GM12878 (cell line): ENCODE data around the gene CCR5. TPM values are rescaled to one million over a fixed set of nuclear protein-coding genes. Genes with fewer than 3 reads are reported as not detected.
A peak's percentile ranks its signal among the peaks of the same experiment; 100 is the strongest.

Source experiments
- ATAC-seq: fragments of 200-7000 bp; cut with Tn5 transposase; 3 replicates; pipeline ENCODE4 v1.9.1; 2020; ENCODE audit warnings: mild to moderate bottlenecking, moderate library complexity
- BruUV-seq: library from RNA; stranded (reverse); fragments of 400-500 nt; replicated peaks from 2 replicates; lab custom pipeline; 2021; lab: Mats Ljungman, UMichigan
- CTCF ChIA-PET: fragments of 300-600 bp; sonication (Branson Sonifier 250); formaldehyde crosslinking; extraction: SDS; loops from one replicate; lab custom pipeline; 2021; ENCODE audit warnings: inconsistent platforms; lab: Yijun Ruan, JAX
- POLR2A ChIA-PET: fragments of 350-600 bp; formaldehyde crosslinking; extraction: SDS; loops from one replicate; lab custom pipeline; 2021; ENCODE audit warnings: inconsistent platforms; lab: Charles Lee
- RAD21 ChIA-PET: fragments of 300-600 bp; sonication (Branson Sonifier 250); formaldehyde crosslinking; loops from one replicate; lab custom pipeline; 2023; ENCODE audit warnings: antibody characterized with exemption; ENCODE audit not compliant: unreplicated experiment; lab: Charles Lee
- SMC1A ChIA-PET: fragments of 300-600 bp; sonication (Branson Sonifier 250); formaldehyde crosslinking; loops from one replicate; lab custom pipeline; 2023; ENCODE audit not compliant: unreplicated experiment, uncharacterized antibody; lab: Charles Lee
- DNase-seq: peaks from one replicate; pipeline ENCODE4 v3.0.0-alpha.2; 2011; ENCODE audit warnings: low read depth, low spot score
- FAIRE-seq: peaks from 3 replicates; lab custom pipeline; 2011; peaks lifted over from hg19 to GRCh38; lab: Jason Lieb, UNC
- H2AFZ ChIP-seq: 2 replicates; pipeline ENCODE4 v1.6.0; 2011; ENCODE audit warnings: low read depth, low read length, control low read depth; ENCODE audit not compliant: control insufficient read depth
- H3K27ac ChIP-seq: 2 replicates; pipeline ENCODE4 v1.5.1; 2011; ENCODE audit warnings: control low read depth; ENCODE audit not compliant: control insufficient read depth, insufficient read depth
- H3K27me3 ChIP-seq, 2 experiments: replicated peaks in 1 of 2; 2 replicates each; pipeline versions ENCODE4 v1.6.0 to v1.6.1; 2011; ENCODE audit warnings: low read length in 1 of 2; ENCODE audit not compliant: control insufficient read depth in 2 of 2, insufficient read depth in 2 of 2
- H3K36me3 ChIP-seq, 2 experiments: 2 replicates each; pipeline ENCODE4 v1.5.1; 2011; ENCODE audit warnings: low read length in 1 of 2; ENCODE audit not compliant: control insufficient read depth in 2 of 2, insufficient read depth in 2 of 2
- H3K4me1 ChIP-seq: 2 replicates; pipeline ENCODE4 v1.6.1; 2011; ENCODE audit warnings: mild to moderate bottlenecking, low read length, moderate library complexity, mixed read lengths; ENCODE audit not compliant: control insufficient read depth, insufficient read depth
- H3K4me2 ChIP-seq: 2 replicates; pipeline ENCODE4 v1.6.0; 2011; ENCODE audit warnings: control low read depth; ENCODE audit not compliant: control insufficient read depth, insufficient read depth
- H3K4me3 ChIP-seq: fragments of 200-600 bp; sonication (generic); 2 replicates; pipeline ENCODE4 v1.5.1; 2016
- H3K79me2 ChIP-seq: 2 replicates; pipeline ENCODE4 v1.6.0; 2011; ENCODE audit warnings: low read length; ENCODE audit not compliant: control insufficient read depth, insufficient read depth
- H3K9ac ChIP-seq: 2 replicates; pipeline ENCODE4 v1.8.0; 2011; ENCODE audit warnings: low read length, control low read depth, mixed read lengths; ENCODE audit not compliant: control insufficient read depth, insufficient read depth
- H3K9me3 ChIP-seq: replicated peaks from 3 replicates; pipeline ENCODE4 v1.5.1; 2011; ENCODE audit warnings: mild to moderate bottlenecking, low read length; ENCODE audit not compliant: control insufficient read depth, insufficient read depth
- H4K20me1 ChIP-seq: 2 replicates; pipeline ENCODE4 v1.6.0; 2011; ENCODE audit not compliant: control insufficient read depth, insufficient read depth
- CBFB ChIP-seq: IDR thresholded peaks from 2 replicates; pipeline ENCODE4 v1.6.1; 2016; ENCODE audit warnings: antibody characterized with exemption, low read depth
- ESRRA ChIP-seq: IDR thresholded peaks from 2 replicates; pipeline ENCODE4 v1.6.1; 2012; ENCODE audit warnings: mild to moderate bottlenecking, low read length, improper control_type of control experiment
- HCFC1 ChIP-seq: fragments of 150-350 bp; IDR thresholded peaks from 2 replicates; pipeline ENCODE4 v1.6.1; 2014; ENCODE audit warnings: low read length
- HDAC6 ChIP-seq: fragments of 200-600 bp; sonication (generic); IDR thresholded peaks from one replicate; pipeline ENCODE4 v1.8.0; 2017; ENCODE audit warnings: antibody characterized with exemption; ENCODE audit not compliant: unreplicated experiment
- HDGF ChIP-seq: fragments of 450-650 bp; IDR thresholded peaks from 2 replicates; pipeline ENCODE4 v1.6.1; 2016; ENCODE audit warnings: antibody characterized with exemption
- KDM1A ChIP-seq: fragments of 200-600 bp; sonication (generic); IDR thresholded peaks from 2 replicates; pipeline ENCODE4 v1.6.1; 2016; ENCODE audit warnings: borderline replicate concordance
- PML ChIP-seq: IDR thresholded peaks from 2 replicates; pipeline ENCODE4 v1.6.1; 2012; ENCODE audit warnings: low read length, inconsistent platforms
- POLR2AphosphoS5 ChIP-seq: IDR thresholded peaks from 2 replicates; pipeline ENCODE4 v1.6.1; 2011; ENCODE audit warnings: mild to moderate bottlenecking, low read length, inconsistent platforms
- RAD21 ChIP-seq: IDR thresholded peaks from 2 replicates; pipeline ENCODE4 v1.6.1; 2011; ENCODE audit warnings: mild to moderate bottlenecking, low read depth, low read length, moderate library complexity; ENCODE audit not compliant: insufficient read depth
- SMAD5 ChIP-seq: IDR thresholded peaks from 2 replicates; pipeline ENCODE4 v1.6.1; 2016; ENCODE audit warnings: antibody characterized with exemption, low read depth
- STAT1 ChIP-seq: fragments of 450-650 bp; conservative IDR thresholded peaks from 2 replicates; pipeline ENCODE4 v1.6.1; 2014; ENCODE audit warnings: antibody characterized with exemption, mild to moderate bottlenecking
- STAT3 ChIP-seq: IDR thresholded peaks from 2 replicates; pipeline ENCODE4 v1.6.1; 2011; ENCODE audit warnings: low read depth, low read length, improper control_type of control experiment
- SUZ12 ChIP-seq: fragments of 200-600 bp; sonication (generic); IDR thresholded peaks from one replicate; pipeline ENCODE4 v1.6.1; 2018; ENCODE audit warnings: antibody characterized with exemption, mild to moderate bottlenecking; ENCODE audit not compliant: unreplicated experiment
- TCF12 ChIP-seq: IDR thresholded peaks from 2 replicates; pipeline ENCODE4 v1.6.1; 2011; ENCODE audit warnings: low read depth, mild to moderate bottlenecking, low read length
- TCF3 ChIP-seq: IDR thresholded peaks from 2 replicates; pipeline ENCODE4 v1.6.1; 2012; ENCODE audit warnings: low read depth, mild to moderate bottlenecking, low read length, borderline replicate concordance; ENCODE audit not compliant: insufficient read depth
- ZNF384 ChIP-seq: IDR thresholded peaks from 2 replicates; pipeline ENCODE4 v1.6.1; 2012; ENCODE audit warnings: low read depth, mild to moderate bottlenecking, low read length, improper control_type of control experiment, borderline replicate concordance
- ZNF622 ChIP-seq: fragments of 450-650 bp; IDR thresholded peaks from 2 replicates; pipeline ENCODE4 v1.6.1; 2017; ENCODE audit warnings: mild to moderate bottlenecking, inconsistent platforms
- WGBS: methylation state at CpG from one replicate; pipeline ENCODE4 v1.1.6; 2016; ENCODE audit warnings: low lambda C conversion rate; ENCODE audit not compliant: insufficient replicate concordance, insufficient coverage; ENCODE audit errors: missing lambda C conversion rate; 5-methylcytosine and 5-hydroxymethylcytosine counted together
- in situ Hi-C: fragments of 300-500 bp; cut with MboI; formaldehyde crosslinking; loops from 9 replicates; pipeline ENCODE4 v1.14.3; 2018; ENCODE audit warnings: mixed read lengths
- intact Hi-C: fragments of 100-400 bp; cut with micrococcal nuclease; formaldehyde crosslinking; loops from one replicate; pipeline ENCODE4 v1.14.2; 2022; ENCODE audit not compliant: unreplicated experiment
- polyA plus RNA-seq, 11 experiments: library from polyadenylated mRNA; depleted of rRNA in 4 of 11; unstranded in 6 of 11; stranded (reverse) in 5 of 11; fragments of >200 nt; fragmentation: Nextera tagmentation in 4 of 11; fragmentation: Illumina TruSeq in 1 of 11; extraction: Ambion mirVana in 4 of 11; extraction: Trizol in 1 of 11; gene quantifications; 1 replicate in 1 of 11; 2 replicates in 10 of 11; pipeline versions ENCODE4 v1.2.1 to v1.2.3, GENCODE V29; 2011 to 2016; ENCODE audit warnings: inconsistent platforms in 2 of 11, missing spikeins in 2 of 11, low read depth in 1 of 11
- total RNA-seq, 4 experiments: library from RNA; depleted of rRNA in 3 of 4; stranded (reverse); fragments of >200 nt in 3 of 4; fragmentation: Illumina TruSeq in 1 of 4; extraction: Trizol in 1 of 4; gene quantifications; 2 replicates each; pipeline versions ENCODE4 v1.2.1 to v1.2.3, GENCODE V29; 2013 to 2021
- TF ChIP-seq, protein P1 (sequence below), 3 experiments: IDR thresholded peaks in 2 of 3; conservative IDR thresholded peaks in 1 of 3; 2 replicates each; pipeline ENCODE4 v1.5.1; 2011; ENCODE audit warnings: low read depth in 3 of 3, low read length in 3 of 3, mild to moderate bottlenecking in 3 of 3, control low read depth in 2 of 3, moderate library complexity in 2 of 3, inconsistent platforms in 1 of 3, mixed read lengths in 1 of 3; ENCODE audit not compliant: control insufficient read depth in 2 of 3, insufficient read depth in 1 of 3; ENCODE audit errors: extremely low read depth in 1 of 3
- TF ChIP-seq, protein P2 (sequence below): IDR thresholded peaks from 2 replicates; pipeline ENCODE4 v1.6.1; 2012; ENCODE audit warnings: improper control_type of control experiment, low read depth, low read length; ENCODE audit not compliant: insufficient replicate concordance

Gene CCR5
- total and polyA plus RNA-seq, 10 of the 15 experiments (the other 5 are each of a cell fraction or from before 2014, with no cell fraction given) = 0.17 to 1.6 (median 0.82) TPM; not detected in 1

DNA sequence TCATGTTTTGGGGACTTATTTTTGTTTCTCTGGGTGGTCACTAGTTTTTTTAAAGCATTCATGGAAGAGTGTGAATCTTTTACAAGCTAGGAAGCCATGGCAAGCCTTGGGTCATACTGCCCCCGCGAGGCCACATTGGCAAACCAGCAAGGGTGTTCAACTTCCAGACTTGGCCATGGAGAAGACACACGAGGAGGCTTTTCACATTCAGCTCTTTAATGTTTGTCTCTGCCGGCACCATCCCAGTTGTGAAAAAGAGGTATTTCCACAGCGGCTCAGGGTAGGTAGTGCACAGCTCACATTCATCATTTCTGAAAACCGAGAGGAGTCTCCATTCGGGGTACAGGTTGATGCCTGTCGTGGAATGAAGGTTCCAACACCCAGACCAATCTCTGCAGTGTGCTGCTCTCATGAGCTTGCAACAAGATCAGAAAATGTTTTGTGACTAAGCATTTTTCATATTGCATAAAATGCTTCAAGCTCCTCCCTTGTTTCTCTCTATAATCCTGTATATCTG, 7.7 kb downstream of the CCR5 start:
- peak; percentile 90 for ATAC-seq
- no peak for DNase-seq
- H3K27me3 ChIP-seq = peaks cover 0 to 3% of the 10 kb centered on the region in 2 experiments; a peak in 2 of 4 replicates
- H3K36me3 ChIP-seq = no peaks in the 10 kb centered on the region
- intact Hi-C loops (loop anchor here (1.0 to 10.0 kb wide), 2 partner anchors 176 to 439 kb away; no protein-coding TSS in a partner anchor), in situ Hi-C loops (loop anchor here (10.0 kb wide), 1 partner anchor 614 kb away; no protein-coding TSS in a partner anchor)
- H3K9ac ChIP-seq = no peak overlapping the region
- no peak for FAIRE-seq
- H3K4me3 ChIP-seq = no peak overlapping the region
- no peak overlapping the region for H3K27ac ChIP-seq
- WGBS = 17% methylated on average over 8 of the region's 8 CpGs
- H3K79me2 ChIP-seq = no peaks in the 10 kb centered on the region
- ChIA-PET RAD21 (interaction anchor here (0.7 to 13.5 kb wide), 26 partner anchors 10 to 449 kb away, joined by 3 to 421 read pairs (median 4); partner anchors contain the start of gene CCR1), SMC1A (interaction anchor here (0.6 to 15.8 kb wide), 32 partner anchors 9 to 617 kb away, joined by 3 to 581 read pairs (median 4); partner anchors contain the start of genes CCR1, CCR5, CCR5AS and CCRL2), CTCF (interaction anchor here (0.6 to 21.1 kb wide), 44 partner anchors 9 to 449 kb away, joined by 3 to 714 read pairs (median 4); partner anchors contain the start of genes CCR1, CCR3, CCR5AS and CCRL2), POLR2A (interaction anchor here (1.2 kb wide), 1 partner anchor 165 kb away, joined by 3 read pairs; no protein-coding TSS in a partner anchor)
- H3K4me1 ChIP-seq = peaks cover 12% of the 10 kb centered on the region
- H3K4me2 ChIP-seq = no peak overlapping the region
- no peak overlapping the region for H2AFZ ChIP-seq
- BruUV-seq = no TSS peak
- H3K9me3 ChIP-seq = no peaks in the 10 kb centered on the region
- H4K20me1 ChIP-seq = no peaks in the 10 kb centered on the region
- TF ChIP-seq RAD21 (peak; percentile 92), STAT1 (no peak), HDGF (no peak), ESRRA (no peak), KDM1A (no peak), TCF3 (no peak), STAT3 (no peak), SMAD5 (no peak), ZNF622 (no peak), ZNF384 (no peak), CBFB (no peak), POLR2AphosphoS5 (no peak), HCFC1 (no peak), SUZ12 (no peak), PML (no peak), HDAC6 (no peak), TCF12 (no peak)
- TF ChIP-seq, protein P1, sequence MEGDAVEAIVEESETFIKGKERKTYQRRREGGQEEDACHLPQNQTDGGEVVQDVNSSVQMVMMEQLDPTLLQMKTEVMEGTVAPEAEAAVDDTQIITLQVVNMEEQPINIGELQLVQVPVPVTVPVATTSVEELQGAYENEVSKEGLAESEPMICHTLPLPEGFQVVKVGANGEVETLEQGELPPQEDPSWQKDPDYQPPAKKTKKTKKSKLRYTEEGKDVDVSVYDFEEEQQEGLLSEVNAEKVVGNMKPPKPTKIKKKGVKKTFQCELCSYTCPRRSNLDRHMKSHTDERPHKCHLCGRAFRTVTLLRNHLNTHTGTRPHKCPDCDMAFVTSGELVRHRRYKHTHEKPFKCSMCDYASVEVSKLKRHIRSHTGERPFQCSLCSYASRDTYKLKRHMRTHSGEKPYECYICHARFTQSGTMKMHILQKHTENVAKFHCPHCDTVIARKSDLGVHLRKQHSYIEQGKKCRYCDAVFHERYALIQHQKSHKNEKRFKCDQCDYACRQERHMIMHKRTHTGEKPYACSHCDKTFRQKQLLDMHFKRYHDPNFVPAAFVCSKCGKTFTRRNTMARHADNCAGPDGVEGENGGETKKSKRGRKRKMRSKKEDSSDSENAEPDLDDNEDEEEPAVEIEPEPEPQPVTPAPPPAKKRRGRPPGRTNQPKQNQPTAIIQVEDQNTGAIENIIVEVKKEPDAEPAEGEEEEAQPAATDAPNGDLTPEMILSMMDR (IDR thresholded peaks at IDR 0.05 in 2 of 3, conservative IDR thresholded peaks at IDR 0.05 in 1 of 3; ENCODE audit: control insufficient read depth in 2 of 3, extremely low read depth in 1 of 3, insufficient read depth in 1 of 3, low read depth in 3 of 3, low read length in 3 of 3) = peak; percentile 77 to 80 (median 79)
- TF ChIP-seq, protein P2, sequence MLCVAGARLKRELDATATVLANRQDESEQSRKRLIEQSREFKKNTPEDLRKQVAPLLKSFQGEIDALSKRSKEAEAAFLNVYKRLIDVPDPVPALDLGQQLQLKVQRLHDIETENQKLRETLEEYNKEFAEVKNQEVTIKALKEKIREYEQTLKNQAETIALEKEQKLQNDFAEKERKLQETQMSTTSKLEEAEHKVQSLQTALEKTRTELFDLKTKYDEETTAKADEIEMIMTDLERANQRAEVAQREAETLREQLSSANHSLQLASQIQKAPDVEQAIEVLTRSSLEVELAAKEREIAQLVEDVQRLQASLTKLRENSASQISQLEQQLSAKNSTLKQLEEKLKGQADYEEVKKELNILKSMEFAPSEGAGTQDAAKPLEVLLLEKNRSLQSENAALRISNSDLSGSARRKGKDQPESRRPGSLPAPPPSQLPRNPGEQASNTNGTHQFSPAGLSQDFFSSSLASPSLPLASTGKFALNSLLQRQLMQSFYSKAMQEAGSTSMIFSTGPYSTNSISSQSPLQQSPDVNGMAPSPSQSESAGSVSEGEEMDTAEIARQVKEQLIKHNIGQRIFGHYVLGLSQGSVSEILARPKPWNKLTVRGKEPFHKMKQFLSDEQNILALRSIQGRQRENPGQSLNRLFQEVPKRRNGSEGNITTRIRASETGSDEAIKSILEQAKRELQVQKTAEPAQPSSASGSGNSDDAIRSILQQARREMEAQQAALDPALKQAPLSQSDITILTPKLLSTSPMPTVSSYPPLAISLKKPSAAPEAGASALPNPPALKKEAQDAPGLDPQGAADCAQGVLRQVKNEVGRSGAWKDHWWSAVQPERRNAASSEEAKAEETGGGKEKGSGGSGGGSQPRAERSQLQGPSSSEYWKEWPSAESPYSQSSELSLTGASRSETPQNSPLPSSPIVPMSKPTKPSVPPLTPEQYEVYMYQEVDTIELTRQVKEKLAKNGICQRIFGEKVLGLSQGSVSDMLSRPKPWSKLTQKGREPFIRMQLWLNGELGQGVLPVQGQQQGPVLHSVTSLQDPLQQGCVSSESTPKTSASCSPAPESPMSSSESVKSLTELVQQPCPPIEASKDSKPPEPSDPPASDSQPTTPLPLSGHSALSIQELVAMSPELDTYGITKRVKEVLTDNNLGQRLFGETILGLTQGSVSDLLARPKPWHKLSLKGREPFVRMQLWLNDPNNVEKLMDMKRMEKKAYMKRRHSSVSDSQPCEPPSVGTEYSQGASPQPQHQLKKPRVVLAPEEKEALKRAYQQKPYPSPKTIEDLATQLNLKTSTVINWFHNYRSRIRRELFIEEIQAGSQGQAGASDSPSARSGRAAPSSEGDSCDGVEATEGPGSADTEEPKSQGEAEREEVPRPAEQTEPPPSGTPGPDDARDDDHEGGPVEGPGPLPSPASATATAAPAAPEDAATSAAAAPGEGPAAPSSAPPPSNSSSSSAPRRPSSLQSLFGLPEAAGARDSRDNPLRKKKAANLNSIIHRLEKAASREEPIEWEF = no peak
